CD14-positive monocyte (primary cell): ENCODE results near the gene IGSF1. TPM values are rescaled to one million over a fixed set of nuclear protein-coding genes. Genes with fewer than 3 reads are reported as not detected.

Source experiments
- DNase-seq, 3 donors: peaks; one replicate each; pipeline ENCODE4 v3.0.0-alpha.2; 2011 to 2022
- H2AFZ ChIP-seq: 2 replicates; pipeline ENCODE4 v1.6.0; 2012; ENCODE audit warnings: mild to moderate bottlenecking, low read depth, low read length, inconsistent platforms; ENCODE audit not compliant: insufficient read depth, poor library complexity, severe bottlenecking
- H3K27ac ChIP-seq, 2 donors: 1 replicate in 1 of 2; 2 replicates in 1 of 2; pipeline ENCODE4 v1.5.1; 2012 to 2013; ENCODE audit warnings: low read length in 2 of 2, control low read depth in 1 of 2, inconsistent platforms in 1 of 2, low read depth in 1 of 2, mild to moderate bottlenecking in 1 of 2
- H3K27me3 ChIP-seq, 2 donors: one replicate each; pipeline versions ENCODE4 v1.6.0 to v1.6.1; 2011 to 2013; ENCODE audit warnings: low read length in 2 of 2; ENCODE audit not compliant: control insufficient read depth in 2 of 2, insufficient read depth in 2 of 2
- H3K36me3 ChIP-seq, 2 donors: replicated peaks in 1 of 2; 1 replicate in 1 of 2; 2 replicates in 1 of 2; pipeline versions ENCODE4 v1.5.1 to v1.6.1; 2012 to 2013; ENCODE audit warnings: low read length in 2 of 2, control low read depth in 1 of 2, inconsistent platforms in 1 of 2, mild to moderate bottlenecking in 1 of 2; ENCODE audit not compliant: insufficient read depth in 2 of 2, control insufficient read depth in 1 of 2
- H3K4me1 ChIP-seq, 2 donors: 1 replicate in 1 of 2; 2 replicates in 1 of 2; pipeline versions ENCODE4 v1.5.1 to v1.6.1; 2012 to 2013; ENCODE audit warnings: low read length in 2 of 2, control low read depth in 1 of 2, inconsistent platforms in 1 of 2, mild to moderate bottlenecking in 1 of 2, moderate library complexity in 1 of 2; ENCODE audit not compliant: insufficient read depth in 2 of 2, control insufficient read depth in 1 of 2
- H3K4me2 ChIP-seq: replicated peaks from 2 replicates; pipeline ENCODE3; 2012; ENCODE audit warnings: low read length, moderate library complexity, mild to moderate bottlenecking; ENCODE audit not compliant: poor library complexity, severe bottlenecking; ENCODE audit errors: extremely low read depth
- H3K4me3 ChIP-seq, 3 experiments: fragments of 200-600 bp in 1 of 3; sonication (generic) in 1 of 3; replicated peaks in 1 of 3; 1 replicate in 2 of 3; 2 replicates in 1 of 3; pipeline ENCODE4 v1.5.1; 2011 to 2013; ENCODE audit warnings: low read length in 3 of 3, mild to moderate bottlenecking in 3 of 3, control low read depth in 2 of 3, low read depth in 2 of 3, inconsistent platforms in 1 of 3, moderate library complexity in 1 of 3
- H3K79me2 ChIP-seq: 2 replicates; pipeline ENCODE4 v1.6.0; 2012; ENCODE audit warnings: mild to moderate bottlenecking, control low read depth, inconsistent platforms, low read length, moderate library complexity; ENCODE audit not compliant: insufficient read depth
- H3K9ac ChIP-seq: 2 replicates; pipeline ENCODE4 v1.6.0; 2017; ENCODE audit warnings: low read length, mild to moderate bottlenecking; ENCODE audit not compliant: insufficient read depth, poor library complexity, severe bottlenecking
- H3K9me3 ChIP-seq, 2 donors: replicated peaks in 1 of 2; 1 replicate in 1 of 2; 2 replicates in 1 of 2; pipeline versions ENCODE4 v1.5.1 to v1.6.1; 2012 to 2013; ENCODE audit warnings: low read length in 2 of 2, control low read depth in 1 of 2; ENCODE audit not compliant: control insufficient read depth in 1 of 2, insufficient read depth in 1 of 2
- H4K20me1 ChIP-seq: 2 replicates; pipeline ENCODE4 v1.6.0; 2012; ENCODE audit warnings: mild to moderate bottlenecking, low read length, control low read depth, moderate library complexity; ENCODE audit not compliant: insufficient read depth
- H3K27ac Mint-ChIP-seq, 7 donors: one replicate each; pipeline ENCODE4 v1.8.0; 2020; ENCODE audit warnings: mild to moderate bottlenecking in 7 of 7, mixed read lengths in 7 of 7, moderate library complexity in 6 of 7, inconsistent platforms in 2 of 7
- H3K27me3 Mint-ChIP-seq, 3 donors: one replicate each; pipeline ENCODE4 v1.8.0; 2021 to 2022; ENCODE audit warnings: low read depth in 3 of 3, mild to moderate bottlenecking in 3 of 3, mixed read lengths in 3 of 3, moderate library complexity in 3 of 3, inconsistent platforms in 1 of 3
- H3K36me3 Mint-ChIP-seq, 2 donors: one replicate each; pipeline ENCODE4 v1.8.0; 2020; ENCODE audit warnings: mixed read lengths in 2 of 2, inconsistent platforms in 1 of 2, mild to moderate bottlenecking in 1 of 2
- H3K4me1 Mint-ChIP-seq: one replicate; pipeline ENCODE4 v1.8.0; 2020; ENCODE audit warnings: mild to moderate bottlenecking, mixed read lengths
- H3K4me3 Mint-ChIP-seq, 2 donors: one replicate each; pipeline ENCODE4 v1.8.0; 2020; ENCODE audit warnings: mild to moderate bottlenecking in 2 of 2, mixed read lengths in 2 of 2, moderate library complexity in 1 of 2
- H3K9me3 Mint-ChIP-seq, 7 donors: one replicate each; pipeline ENCODE4 v1.8.0; 2020 to 2022; ENCODE audit warnings: mixed read lengths in 7 of 7, mild to moderate bottlenecking in 6 of 7, moderate library complexity in 6 of 7, inconsistent platforms in 2 of 7
- WGBS: methylation state at CpG from one replicate; pipeline ENCODE4 v1.1.5; 2013; ENCODE audit warnings: missing lambda C conversion rate; ENCODE audit not compliant: insufficient coverage; 5-methylcytosine and 5-hydroxymethylcytosine counted together
- intact Hi-C, 2 donors: fragments of 100-400 bp; cut with micrococcal nuclease; formaldehyde crosslinking; loops; one replicate each; pipeline versions ENCODE4 v1.15.0 to v1.15.1; 2023
- polyA plus RNA-seq, 3 donors: library from polyadenylated mRNA; depleted of rRNA in 1 of 3; unstranded in 2 of 3; stranded (reverse) in 1 of 3; fragments of 300-500 nt in 2 of 3; fragments of >200 nt in 1 of 3; fragmentation: Illumina TruSeq in 2 of 3; gene quantifications; 1 replicate in 2 of 3; 2 replicates in 1 of 3; pipeline ENCODE4 v1.2.3, GENCODE V29; 2012 to 2021
- TF ChIP-seq, protein P1 (sequence below): fragments of 200-600 bp; IDR thresholded peaks from one replicate; pipeline ENCODE4 v1.8.0; 2022; ENCODE audit warnings: antibody characterized with exemption, mild to moderate bottlenecking

The IGSF1 gene
- polyA plus RNA-seq, 3 donors = not detected

DNA sequence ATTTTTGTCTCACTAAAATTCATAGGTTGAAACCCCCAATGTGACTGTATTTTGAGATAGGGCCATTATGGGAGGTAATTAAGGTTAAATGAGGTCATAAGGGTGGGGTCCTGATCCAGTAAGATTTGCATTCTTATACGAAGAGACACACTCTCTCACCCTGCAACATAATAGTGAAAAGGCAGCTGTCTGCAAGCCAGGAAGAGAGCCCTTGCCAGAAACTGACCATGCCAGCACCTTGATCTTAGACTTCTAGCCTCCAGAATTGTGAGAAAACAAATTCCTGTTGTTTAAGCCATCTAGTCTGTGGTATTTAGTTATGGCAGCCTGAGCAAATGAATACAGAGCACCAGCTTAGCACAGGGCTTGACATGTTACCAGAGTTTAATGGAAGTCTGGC is 17.5 kb upstream of the IGSF1 start:
- DNase-seq = no peak
- no peaks in the 10 kb centered on the region for H3K4me1 ChIP-seq
- H3K4me2 ChIP-seq = no peak overlapping the region
- Mint-ChIP-seq H3K36me3 (no peaks in the 10 kb centered on the region), H3K27ac (no peak overlapping the region), H3K4me1 (no peaks in the 10 kb centered on the region), H3K9me3 (peaks cover 0 to 1% (median 0%) of the 10 kb centered on the region in 7 donors), H3K27me3 (peaks cover 2 to 5% (median 2%) of the 10 kb centered on the region in 3 donors), H3K4me3 (no peak overlapping the region)
- no peak overlapping the region for H2AFZ ChIP-seq
- H3K27ac ChIP-seq = no peak overlapping the region
- no peak overlapping the region for H3K9ac ChIP-seq
- TF ChIP-seq, protein P1, sequence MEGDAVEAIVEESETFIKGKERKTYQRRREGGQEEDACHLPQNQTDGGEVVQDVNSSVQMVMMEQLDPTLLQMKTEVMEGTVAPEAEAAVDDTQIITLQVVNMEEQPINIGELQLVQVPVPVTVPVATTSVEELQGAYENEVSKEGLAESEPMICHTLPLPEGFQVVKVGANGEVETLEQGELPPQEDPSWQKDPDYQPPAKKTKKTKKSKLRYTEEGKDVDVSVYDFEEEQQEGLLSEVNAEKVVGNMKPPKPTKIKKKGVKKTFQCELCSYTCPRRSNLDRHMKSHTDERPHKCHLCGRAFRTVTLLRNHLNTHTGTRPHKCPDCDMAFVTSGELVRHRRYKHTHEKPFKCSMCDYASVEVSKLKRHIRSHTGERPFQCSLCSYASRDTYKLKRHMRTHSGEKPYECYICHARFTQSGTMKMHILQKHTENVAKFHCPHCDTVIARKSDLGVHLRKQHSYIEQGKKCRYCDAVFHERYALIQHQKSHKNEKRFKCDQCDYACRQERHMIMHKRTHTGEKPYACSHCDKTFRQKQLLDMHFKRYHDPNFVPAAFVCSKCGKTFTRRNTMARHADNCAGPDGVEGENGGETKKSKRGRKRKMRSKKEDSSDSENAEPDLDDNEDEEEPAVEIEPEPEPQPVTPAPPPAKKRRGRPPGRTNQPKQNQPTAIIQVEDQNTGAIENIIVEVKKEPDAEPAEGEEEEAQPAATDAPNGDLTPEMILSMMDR = no peak
- no CpG with 5 or more reads among the region's 1 CpG for WGBS
- H3K79me2 ChIP-seq = no peaks in the 10 kb centered on the region
- no peaks in the 10 kb centered on the region for H3K36me3 ChIP-seq
- H3K27me3 ChIP-seq = peaks cover 0 to 4% of the 10 kb centered on the region in 2 donors
- no peaks in the 10 kb centered on the region for H3K9me3 ChIP-seq
- no peaks in the 10 kb centered on the region for H4K20me1 ChIP-seq
- intact Hi-C loops = no loop called here
- no peak overlapping the region for H3K4me3 ChIP-seq

DNA sequence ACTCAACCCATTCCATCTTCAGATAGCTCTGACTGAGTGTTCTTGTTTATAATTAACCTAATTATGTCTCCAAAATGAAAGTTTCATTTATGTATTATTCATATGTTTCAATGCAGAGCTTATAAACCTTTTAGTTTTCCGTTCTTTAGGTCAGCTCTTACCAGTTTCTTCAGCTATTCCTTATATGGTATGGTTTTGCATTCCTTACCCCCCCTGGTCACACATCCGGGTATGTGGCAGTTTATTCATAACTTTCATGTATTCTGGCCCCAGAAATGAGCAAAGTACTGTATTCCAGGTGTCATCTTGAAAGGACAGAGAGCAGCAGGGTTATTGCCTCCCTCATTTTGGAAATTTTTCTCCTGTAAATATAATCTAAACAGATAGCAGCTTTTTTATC is 16.8 kb upstream of the IGSF1 start:
- no peaks in the 10 kb centered on the region for H3K9me3 ChIP-seq
- H3K9ac ChIP-seq = no peak overlapping the region
- H3K36me3 ChIP-seq = no peaks in the 10 kb centered on the region
- H3K4me3 ChIP-seq = no peak overlapping the region
- TF ChIP-seq, protein P1 = no peak
- H3K4me1 ChIP-seq = no peaks in the 10 kb centered on the region
- Mint-ChIP-seq H3K27ac (no peak overlapping the region), H3K27me3 (peaks cover 2 to 3% (median 2%) of the 10 kb centered on the region in 3 donors), H3K36me3 (no peaks in the 10 kb centered on the region), H3K9me3 (peaks cover 0 to 1% (median 0%) of the 10 kb centered on the region in 7 donors), H3K4me1 (no peaks in the 10 kb centered on the region), H3K4me3 (no peak overlapping the region)
- no peak for DNase-seq
- no peaks in the 10 kb centered on the region for H4K20me1 ChIP-seq
- peaks cover 0 to 4% of the 10 kb centered on the region in 2 donors for H3K27me3 ChIP-seq
- no CpG with 5 or more reads among the region's 2 CpGs for WGBS
- intact Hi-C loops = no loop called here
- no peaks in the 10 kb centered on the region for H3K79me2 ChIP-seq
- no peak overlapping the region for H3K4me2 ChIP-seq
- H3K27ac ChIP-seq = no peak overlapping the region
- H2AFZ ChIP-seq = no peak overlapping the region
